ENCODE measurements around the gene TMEM200A. TPM values are rescaled to one million over a fixed set of nuclear protein-coding genes. Genes with fewer than 3 reads are reported as not detected.

Gene TMEM200A
- total RNA-seq, 1 experiment from 2014 or later, result 0.16 TPM

DNA sequence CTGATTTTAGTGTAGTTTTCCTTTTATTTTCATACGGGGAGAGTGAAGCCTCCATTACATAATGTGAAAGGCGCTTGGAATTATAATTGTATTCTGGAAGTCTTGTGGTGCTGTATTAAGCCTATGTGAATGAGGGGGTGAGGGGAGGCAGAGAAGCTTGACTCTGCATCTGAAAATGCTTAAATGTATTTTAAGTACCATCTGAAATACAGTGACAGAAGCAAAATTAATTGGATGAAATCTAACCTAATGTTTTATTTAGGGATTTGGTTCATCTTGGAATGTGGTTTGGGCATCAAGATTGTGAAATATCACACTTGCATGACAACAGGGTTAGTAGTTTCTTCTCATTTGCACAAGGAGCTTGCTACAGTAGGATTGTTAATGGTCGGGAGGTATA, 41.2 kb downstream of the TMEM200A start:
- in situ Hi-C loops (cut with HindIII; ENCODE audit: low pct_unique_long_range_greater_than_20kb, low sequenced_read_pairs), result no loop called here
- no peak for DNase-seq (ENCODE audit: low read depth, low spot score)

DNA sequence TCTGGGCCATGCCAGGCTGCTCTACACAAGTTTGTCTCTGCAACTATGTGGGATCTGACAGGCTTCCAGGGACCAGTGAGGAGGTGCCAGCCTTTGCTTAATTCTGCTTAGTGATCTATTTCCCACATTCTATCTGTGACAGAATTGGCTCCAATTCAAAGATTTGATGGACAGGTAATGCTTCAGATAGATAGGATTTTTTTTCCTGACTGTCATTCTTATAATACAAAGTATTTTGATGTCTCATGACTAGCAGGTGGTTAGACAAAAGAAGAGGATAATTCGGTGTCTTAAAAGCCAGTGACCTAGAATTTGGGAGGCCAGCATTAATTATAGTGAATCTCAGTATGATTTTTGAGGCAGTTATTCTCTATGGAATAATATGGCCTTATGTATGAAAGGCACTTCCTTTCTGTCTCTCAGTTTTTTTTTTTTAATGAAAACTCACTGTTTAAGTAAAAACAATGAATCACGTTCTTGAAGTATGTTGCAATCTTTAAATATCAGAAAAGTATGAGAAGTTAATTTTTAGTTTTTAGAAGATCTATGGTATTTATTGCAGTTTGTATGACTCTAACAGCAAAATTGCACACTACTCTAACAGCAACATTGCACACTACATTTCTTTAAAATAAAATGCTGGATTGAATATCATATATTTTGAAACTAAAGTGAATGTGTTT, 43.7 kb downstream of the TMEM200A start:
- in situ Hi-C loops (cut with HindIII; ENCODE audit: low pct_unique_long_range_greater_than_20kb, low sequenced_read_pairs), result no loop called here
- DNase-seq (ENCODE audit: low read depth, low spot score), result no peak

GRCh38 chr6:130411481-130411880, 45.7 kb downstream of the TMEM200A start:
- in situ Hi-C loops (cut with HindIII; ENCODE audit: low pct_unique_long_range_greater_than_20kb, low sequenced_read_pairs), result no loop called here
- no peak for DNase-seq (ENCODE audit: low read depth, low spot score)

- in situ Hi-C loops (cut with HindIII; ENCODE audit: low pct_unique_long_range_greater_than_20kb, low sequenced_read_pairs), result no loop called here
- no peak for DNase-seq (ENCODE audit: low read depth, low spot score)
These were observed 46.9 kb downstream of the TMEM200A start for GRCh38 chr6:130412556-130413290.

GRCh38 chr6:130417951-130418350, 52.1 kb downstream of the TMEM200A start:
- DNase-seq (ENCODE audit: low read depth, low spot score), result no peak
- in situ Hi-C loops (cut with HindIII; ENCODE audit: low pct_unique_long_range_greater_than_20kb, low sequenced_read_pairs), result no loop called here

DNA sequence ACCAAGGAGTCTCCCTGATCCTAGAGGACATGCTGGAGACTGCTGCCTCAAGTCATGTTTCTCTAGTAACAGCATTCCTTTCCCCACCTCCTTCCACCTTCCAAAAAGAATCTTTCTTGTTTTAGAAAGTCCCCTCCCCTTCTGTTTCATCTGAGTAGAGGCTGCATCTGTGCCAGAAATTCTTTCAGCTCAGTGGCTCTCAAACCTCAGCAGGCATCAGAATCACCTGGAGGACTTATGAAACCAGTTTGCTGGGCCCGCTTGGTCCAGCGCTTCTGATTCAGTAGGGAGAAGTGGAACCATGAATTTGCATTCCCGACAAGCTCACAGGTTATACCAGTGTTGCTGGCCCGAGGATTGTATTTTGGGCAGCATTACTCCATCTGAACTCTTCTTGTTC, 55.1 kb downstream of the TMEM200A start:
- DNase-seq (ENCODE audit: low read depth, low spot score), result no peak
- in situ Hi-C loops (cut with HindIII; ENCODE audit: low pct_unique_long_range_greater_than_20kb, low sequenced_read_pairs), result no loop called here

DNA sequence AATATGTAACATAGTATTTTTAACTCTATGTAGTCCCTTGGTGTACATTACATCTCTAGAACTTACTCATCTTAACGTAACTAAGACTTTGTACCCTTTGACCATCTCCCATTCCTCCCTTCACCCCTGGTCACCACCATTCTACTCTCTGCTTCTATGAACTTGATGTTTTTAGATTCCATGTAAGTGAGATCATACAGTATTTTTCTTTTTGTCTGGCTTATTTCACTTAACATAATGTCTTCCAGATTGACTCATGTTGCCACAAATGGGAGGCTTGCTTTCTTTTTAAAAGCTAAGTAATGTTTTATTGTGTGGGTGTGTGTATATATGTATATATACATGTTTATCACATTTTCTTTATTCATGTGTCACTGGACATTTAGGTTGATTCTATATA, 55.8 kb downstream of the TMEM200A start:
- in situ Hi-C loops (cut with HindIII; ENCODE audit: low pct_unique_long_range_greater_than_20kb, low sequenced_read_pairs), result no loop called here
- DNase-seq (ENCODE audit: low read depth, low spot score), result no peak

DNA sequence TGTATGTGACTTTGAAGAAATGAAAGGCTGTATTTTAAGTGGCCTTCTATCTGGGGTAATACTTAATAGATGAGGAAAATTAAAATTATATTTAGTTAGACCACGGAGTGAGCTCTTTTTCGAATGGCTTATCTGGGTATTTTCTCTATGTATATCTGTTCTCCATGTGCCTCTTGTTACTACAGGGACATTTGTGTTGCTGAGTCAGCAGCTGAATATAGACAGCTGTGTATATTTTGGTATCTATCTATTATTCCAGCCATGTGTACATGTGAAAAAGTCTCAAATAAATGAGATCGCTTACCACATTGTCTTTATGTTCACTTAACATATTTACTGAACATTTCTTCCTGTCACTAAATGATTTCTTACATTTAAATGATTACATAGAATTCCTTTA, 57.2 kb downstream of the TMEM200A start:
- no peak for DNase-seq (ENCODE audit: low read depth, low spot score)
- in situ Hi-C loops (cut with HindIII; ENCODE audit: low pct_unique_long_range_greater_than_20kb, low sequenced_read_pairs), result no loop called here

GRCh38 chr6:130424710-130425109, 58.9 kb downstream of the TMEM200A start:
- in situ Hi-C loops (cut with HindIII; ENCODE audit: low pct_unique_long_range_greater_than_20kb, low sequenced_read_pairs), result no loop called here

DNA sequence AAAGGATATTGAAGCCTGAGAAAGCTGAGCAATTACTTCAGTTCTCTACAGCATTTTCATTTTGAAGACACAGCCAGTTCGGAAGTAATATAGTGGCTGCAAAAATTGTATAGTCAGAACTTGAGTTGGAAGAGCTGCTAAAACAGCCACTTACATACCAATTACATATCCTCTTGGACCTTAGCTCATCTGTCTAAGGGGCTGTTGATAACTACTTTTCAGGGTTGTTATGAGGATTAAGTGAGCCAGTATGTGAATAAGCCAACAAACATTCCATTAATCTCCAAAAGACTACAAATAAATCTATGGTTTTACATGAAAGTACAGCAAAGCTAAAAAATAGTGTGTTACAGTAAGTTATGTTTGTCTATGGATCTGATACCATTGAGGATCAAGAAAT, 59.7 kb downstream of the TMEM200A start:
- in situ Hi-C loops (cut with HindIII; ENCODE audit: low pct_unique_long_range_greater_than_20kb, low sequenced_read_pairs), result no loop called here
- DNase-seq (ENCODE audit: low read depth, low spot score), result no peak

More at GRCh38 chr6:130424710-130425109, 58.9 kb downstream of the TMEM200A start:
- no peak for DNase-seq (ENCODE audit: low read depth, low spot score)

- in situ Hi-C loops (cut with HindIII; ENCODE audit: low pct_unique_long_range_greater_than_20kb, low sequenced_read_pairs), result no loop called here
- no peak for DNase-seq (ENCODE audit: low read depth, low spot score)
These were observed 60.4 kb downstream of the TMEM200A start for GRCh38 chr6:130426066-130426721.

DNA sequence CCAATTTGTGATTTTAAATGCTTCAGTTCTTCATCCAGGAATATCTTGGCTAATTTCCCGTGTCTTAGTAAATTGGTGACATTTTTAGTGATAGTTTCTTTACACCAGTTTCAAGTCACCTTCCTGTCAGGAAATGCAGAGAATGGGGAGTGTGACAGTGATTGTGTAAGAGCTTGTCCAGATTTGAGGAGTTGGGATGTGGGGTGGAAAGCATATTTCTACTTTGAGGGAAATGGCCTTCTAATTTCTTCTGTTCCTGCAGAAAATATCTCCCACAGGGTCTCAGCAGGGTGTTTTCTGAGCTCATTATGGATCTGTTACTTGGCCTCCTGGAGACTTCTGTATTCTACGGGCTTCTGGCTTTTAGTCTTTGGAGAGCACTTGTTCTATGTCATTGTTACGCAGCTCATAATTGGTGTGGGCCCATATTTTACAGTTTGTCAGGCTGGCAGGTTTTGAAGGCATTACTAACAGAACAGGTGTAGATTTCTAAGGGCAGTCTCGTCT, 65.6 kb downstream of the TMEM200A start:
- no peak for DNase-seq (ENCODE audit: low read depth, low spot score)
- in situ Hi-C loops (cut with HindIII; ENCODE audit: low pct_unique_long_range_greater_than_20kb, low sequenced_read_pairs), result no loop called here

DNA sequence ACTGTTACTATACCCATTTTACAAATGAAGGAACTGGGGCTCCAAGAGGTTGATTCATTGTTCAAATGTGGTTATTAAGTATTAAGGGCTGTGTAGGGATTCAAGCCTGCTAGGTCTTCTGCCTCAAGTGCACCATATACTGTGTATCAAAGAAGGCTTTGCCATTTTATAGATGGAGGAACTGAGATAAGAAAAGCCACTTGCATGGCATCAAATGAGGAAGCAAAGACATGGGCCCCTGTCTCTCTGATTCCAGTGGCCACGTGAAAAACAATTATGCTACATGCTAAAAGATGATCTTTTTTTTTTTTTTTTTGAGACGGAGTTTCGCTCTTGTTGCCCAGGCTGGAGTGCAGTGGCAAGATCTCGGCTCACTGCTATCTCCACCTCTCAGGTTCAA, 67.0 kb downstream of the TMEM200A start:
- DNase-seq (ENCODE audit: low read depth, low spot score), result no peak
- in situ Hi-C loops (cut with HindIII; ENCODE audit: low pct_unique_long_range_greater_than_20kb, low sequenced_read_pairs), result no loop called here

- in situ Hi-C loops (cut with HindIII; ENCODE audit: low pct_unique_long_range_greater_than_20kb, low sequenced_read_pairs), result no loop called here
- DNase-seq (ENCODE audit: low read depth, low spot score), result no peak
These were observed 68.5 kb downstream of the TMEM200A start for GRCh38 chr6:130434174-130434873.

DNA sequence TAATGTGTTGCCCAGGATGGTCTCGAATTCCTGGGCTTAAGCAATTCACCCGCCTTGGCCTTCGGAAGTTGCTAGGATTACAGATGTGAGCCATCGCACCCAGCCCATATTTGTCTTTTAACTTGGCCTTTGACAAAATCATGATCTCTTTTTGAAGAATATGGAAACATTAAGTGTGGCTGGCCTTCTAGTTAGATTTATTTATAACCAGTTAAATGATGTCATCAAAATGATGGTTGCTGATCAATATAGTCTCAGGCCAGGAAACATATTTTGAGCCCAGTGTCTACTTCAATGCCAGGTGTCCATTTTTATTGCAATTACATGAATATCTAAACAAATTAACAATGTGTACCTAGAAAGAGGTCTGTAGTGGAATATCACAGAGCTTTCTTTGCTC, 69.4 kb downstream of the TMEM200A start:
- no peak for DNase-seq (ENCODE audit: low read depth, low spot score)
- in situ Hi-C loops (cut with HindIII; ENCODE audit: low pct_unique_long_range_greater_than_20kb, low sequenced_read_pairs), result no loop called here

DNA sequence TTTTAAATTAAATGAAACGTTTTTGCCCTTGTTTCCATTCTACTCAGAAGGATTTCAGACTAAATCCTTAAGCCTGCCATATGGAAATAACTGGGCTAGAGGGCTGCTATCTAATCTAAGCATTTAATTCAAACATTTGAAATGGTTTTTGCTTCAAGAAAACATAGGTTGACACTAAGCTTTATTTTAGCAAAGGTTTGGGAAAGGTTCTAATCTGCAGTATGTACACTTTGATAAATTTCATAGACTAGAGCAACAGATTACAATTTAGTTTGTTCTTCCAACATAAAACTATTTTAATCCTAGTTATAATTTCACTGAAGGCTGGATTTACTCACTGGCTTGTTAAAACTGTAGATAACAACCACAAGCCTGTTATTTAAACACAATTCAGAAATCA, 72.1 kb downstream of the TMEM200A start:
- no peak for DNase-seq (ENCODE audit: low read depth, low spot score)
- in situ Hi-C loops (cut with HindIII; ENCODE audit: low pct_unique_long_range_greater_than_20kb, low sequenced_read_pairs), result no loop called here

DNA sequence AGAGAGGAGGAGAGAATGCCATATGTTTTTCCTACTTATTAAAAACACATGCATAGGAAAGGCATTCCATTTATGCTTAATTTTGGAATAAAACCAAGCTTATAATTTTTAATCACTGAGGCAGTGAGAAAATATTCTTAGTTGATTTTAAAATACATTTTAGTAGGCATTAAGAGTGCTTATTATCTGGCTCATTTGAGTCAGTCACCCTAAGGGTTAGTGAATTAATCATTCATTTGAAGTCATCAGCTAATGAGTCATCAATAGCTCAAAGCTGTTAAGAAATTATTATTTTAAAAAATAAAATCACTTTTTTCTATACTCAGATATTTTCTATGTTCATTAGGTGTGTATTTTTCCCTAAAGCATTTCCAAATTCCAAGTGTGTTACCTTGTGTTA, 81.6 kb downstream of the TMEM200A start:
- in situ Hi-C loops (cut with HindIII; ENCODE audit: low pct_unique_long_range_greater_than_20kb, low sequenced_read_pairs), result no loop called here
- DNase-seq (ENCODE audit: low read depth, low spot score), result no peak

DNA sequence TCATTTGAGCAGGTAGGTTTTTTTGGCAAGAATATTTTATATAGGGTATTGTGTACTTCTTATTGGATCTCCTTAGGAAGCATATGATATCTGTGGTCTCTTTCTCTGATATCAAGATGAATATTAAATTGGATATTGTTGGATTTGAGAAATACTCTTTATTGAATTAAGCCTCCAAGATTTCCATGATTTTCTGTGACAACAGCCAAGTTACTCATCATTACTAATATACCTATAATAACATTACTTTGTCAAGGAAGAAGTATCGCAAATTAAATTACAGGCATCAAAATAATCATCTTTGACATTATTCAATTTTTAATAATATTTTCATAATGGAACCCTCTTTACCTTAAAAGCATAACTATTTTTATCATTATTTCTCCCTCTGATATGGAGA, 86.5 kb downstream of the TMEM200A start:
- in situ Hi-C loops (cut with HindIII; ENCODE audit: low pct_unique_long_range_greater_than_20kb, low sequenced_read_pairs), result no loop called here
- no peak for DNase-seq (ENCODE audit: low read depth, low spot score)
